Fibroblast of lung (primary cell): ENCODE measurements around the gene RIPK3.

Experiments used
- CTCF ChIP-seq, 2 donors: IDR thresholded peaks in 1 of 2; conservative IDR thresholded peaks in 1 of 2; 1 replicate in 1 of 2; 2 replicates in 1 of 2; pipeline ENCODE4 v1.5.1; 2011 to 2012; ENCODE audit warnings: low read length in 2 of 2, control low read depth in 1 of 2, inconsistent platforms in 1 of 2, low read depth in 1 of 2, mild to moderate bottlenecking in 1 of 2
- EZH2 ChIP-seq: IDR thresholded peaks from 2 replicates; pipeline ENCODE4 v1.5.1; 2012; ENCODE audit warnings: low read length, control low read depth, mild to moderate bottlenecking; ENCODE audit errors: missing control alignments

DNA sequence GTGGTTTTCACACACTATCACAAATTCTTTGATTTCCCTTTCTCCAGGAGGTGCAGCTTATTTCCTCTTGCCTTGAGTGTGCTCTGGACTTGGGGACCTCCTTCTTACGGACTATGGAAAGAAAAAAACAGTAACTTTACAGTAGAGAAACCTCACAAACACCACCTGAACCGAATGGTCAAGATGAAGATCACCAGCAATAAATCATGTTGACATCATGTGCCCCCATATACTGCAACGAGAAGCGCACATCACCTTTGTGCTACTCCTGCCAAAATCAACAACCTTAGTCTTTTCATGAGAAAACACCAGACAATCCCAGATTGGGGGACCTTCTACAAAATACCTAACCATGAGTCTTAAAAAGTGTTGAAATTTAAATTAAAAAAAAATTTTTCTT is 45.7 kb upstream of the RIPK3 start:
- TF ChIP-seq EZH2 = no peak
- no peak for TF ChIP-seq CTCF (conservative IDR thresholded peaks at IDR 0.05 in 1 of 2, IDR thresholded peaks at IDR 0.05 in 1 of 2; ENCODE audit: low read depth in 1 of 2, low read length in 2 of 2)
